GM19372 (cell line): ENCODE measurements around the gene BEX2.
"Not testable (repeated sequence)": the region's sequence is repeated elsewhere in the genome, so short reads cannot be mapped to it uniquely, and the experiment has no call there.

Experiments used
- ATAC-seq: cut with Tn5 transposase; IDR thresholded peaks from one replicate; pipeline ENCODE4 v1.9.1; 2021; ENCODE audit warnings: mild to moderate bottlenecking, low read depth, moderate library complexity; ENCODE audit not compliant: unreplicated experiment

The BEX2 gene

GRCh38 chrX:103310555-103311398 is at the start of gene BEX2:
TSS of gene BEX2 (minus strand) at chrX:103310990. CDS start at chrX:103309976, 1,014 bp downstream.
- peak; percentile 98 for ATAC-seq

- ATAC-seq: no peak
Measured at GRCh38 chrX:103360092-103360491, 49.3 kb upstream of the BEX2 start.

GRCh38 chrX:103359605-103360004 is 48.8 kb upstream of the BEX2 start:
- ATAC-seq: not testable (repeated sequence)

GRCh38 chrX:103357871-103358270 is 47.1 kb upstream of the BEX2 start:
- no peak for ATAC-seq

- no peak for ATAC-seq
Measured at GRCh38 chrX:103356858-103357257, 46.1 kb upstream of the BEX2 start.

- no peak for ATAC-seq
Measured at GRCh38 chrX:103356130-103356798, 45.5 kb upstream of the BEX2 start, which contains the start of gene TCEAL9. TSS of gene TCEAL9 (plus strand) at chrX:103356506. CDS start at chrX:103357685, 1,179 bp downstream.

- ATAC-seq: no peak
Measured at GRCh38 chrX:103347682-103348397, 37.0 kb upstream of the BEX2 start.

- no peak for ATAC-seq
Measured at GRCh38 chrX:103344606-103345005, 33.8 kb upstream of the BEX2 start.

- peak; percentile 56 for ATAC-seq
Measured at GRCh38 chrX:103343105-103343504, 32.3 kb upstream of the BEX2 start.

GRCh38 chrX:103338663-103339062 is 27.9 kb upstream of the BEX2 start:
- ATAC-seq: no peak

GRCh38 chrX:103330681-103331288 is 20.0 kb upstream of the BEX2 start:
- no peak for ATAC-seq

- ATAC-seq: no peak
Measured at GRCh38 chrX:103329991-103330390, 19.2 kb upstream of the BEX2 start, which contains the start of gene TCEAL7. TSS of gene TCEAL7 (plus strand) at chrX:103330239. CDS start at chrX:103331404, 1,165 bp downstream.

GRCh38 chrX:103311399-103311780 is 600 bp upstream of the BEX2 start:
- ATAC-seq: no peak

GRCh38 chrX:103309860-103310554 is 783 bp downstream of the BEX2 start:
- no peak for ATAC-seq

GRCh38 chrX:103305666-103306065 is 5.1 kb downstream of the BEX2 start:
- ATAC-seq: not testable (repeated sequence)

- ATAC-seq: no peak
Measured at GRCh38 chrX:103304705-103305104, 6.1 kb downstream of the BEX2 start.

- ATAC-seq: no peak
Measured at GRCh38 chrX:103293118-103293517, 17.7 kb downstream of the BEX2 start.

- no peak for ATAC-seq
Measured at GRCh38 chrX:103279624-103280023, 31.2 kb downstream of the BEX2 start.

- no peak for ATAC-seq
Measured at GRCh38 chrX:103276581-103277002, 34.2 kb downstream of the BEX2 start, which contains the start of gene TCEAL5. TSS of gene TCEAL5 (minus strand) at chrX:103276750. CDS start at chrX:103274563, 2,187 bp downstream.
